HCT116 (cell line): ENCODE results near the gene PRR7. TPM values are rescaled to one million over a fixed set of nuclear protein-coding genes. Genes with fewer than 3 reads are reported as not detected.

Experiments used
- ATAC-seq: fragments of 200-7000 bp; cut with Tn5 transposase; 2 replicates; pipeline ENCODE4 v1.9.1; 2020; ENCODE audit warnings: mild to moderate bottlenecking, moderate library complexity
- BruUV-seq: library from RNA; stranded (reverse); fragments of 400-500 nt; replicated peaks from 2 replicates; lab custom pipeline; 2021; lab: Mats Ljungman, UMichigan
- CTCF ChIA-PET: fragments of 300-600 bp; sonication (Branson Sonifier 250); formaldehyde crosslinking; loops from one replicate; lab custom pipeline; 2021; ENCODE audit warnings: antibody characterized with exemption; lab: Charles Lee
- POLR2A ChIA-PET: fragments of 300-600, 350-600 bp; sonication (Branson Sonifier 250); formaldehyde crosslinking; loops from one replicate; lab custom pipeline; 2021; ENCODE audit warnings: antibody characterized with exemption; lab: Charles Lee
- RAD21 ChIA-PET, 2 experiments: fragments of 300-600 bp; sonication (Branson Sonifier 250); formaldehyde crosslinking; loops; one replicate each; lab custom pipeline; 2023; ENCODE audit warnings: low total read pairs in 2 of 2; ENCODE audit not compliant: uncharacterized antibody in 2 of 2, unreplicated experiment in 2 of 2, low non-redundant PET in 1 of 2; lab: Charles Lee
- DNase-seq: peaks from one replicate; pipeline ENCODE4 v3.0.0-alpha.2; 2010; ENCODE audit warnings: low read depth, low spot score
- H2AFZ ChIP-seq: fragments of 200-600 bp; shearing (Covaris generic), sonication (generic); 2 replicates; pipeline ENCODE4 v1.6.1; 2017; ENCODE audit warnings: low read depth, mixed run types, mixed read lengths, antibody characterized with exemption, low read length; ENCODE audit not compliant: poor library complexity, severe bottlenecking
- H3K27ac ChIP-seq: 2 replicates; pipeline ENCODE4 v1.5.1; 2012; ENCODE audit warnings: low read depth, low read length
- H3K27me3 ChIP-seq: fragments of 200-600 bp; sonication (generic); 2 replicates; pipeline ENCODE4 v1.6.1; 2016; ENCODE audit warnings: mixed run types, low read length, mixed read lengths; ENCODE audit not compliant: insufficient read depth
- H3K36me3 ChIP-seq, 2 experiments: fragments of 200-500 bp in 1 of 2; fragments of 200-600 bp in 1 of 2; sonication (Bioruptor generic) in 1 of 2; sonication (generic) in 1 of 2; 2 replicates each; pipeline versions ENCODE4 v1.5.1 to v1.6.1; 2014 to 2016; ENCODE audit warnings: low read length in 2 of 2, inconsistent platforms in 1 of 2, mixed read lengths in 1 of 2, mixed run types in 1 of 2; ENCODE audit not compliant: insufficient read depth in 2 of 2, control insufficient read depth in 1 of 2
- H3K4me1 ChIP-seq, 2 experiments: fragments of 200-600 bp in 1 of 2; sonication (generic) in 1 of 2; 2 replicates each; pipeline versions ENCODE4 v1.5.1 to v1.6.1; 2012 to 2017; ENCODE audit warnings: low read length in 2 of 2, inconsistent platforms in 1 of 2, mild to moderate bottlenecking in 1 of 2, mixed read lengths in 1 of 2, mixed run types in 1 of 2, moderate library complexity in 1 of 2; ENCODE audit not compliant: insufficient read depth in 2 of 2, control insufficient read depth in 1 of 2
- H3K4me2 ChIP-seq: fragments of 200-600 bp; sonication (generic); 2 replicates; pipeline ENCODE4 v1.6.1; 2017; ENCODE audit warnings: mixed run types, low read length, mixed read lengths
- H3K4me3 ChIP-seq, 2 experiments: fragments of 200-600 bp in 1 of 2; sonication (generic) in 1 of 2; replicated peaks in 1 of 2; 2 replicates each; pipeline ENCODE4 v1.5.1; 2011 to 2016; ENCODE audit warnings: low read length in 2 of 2, control low read depth in 1 of 2, low read depth in 1 of 2, mild to moderate bottlenecking in 1 of 2, mixed read lengths in 1 of 2, mixed run types in 1 of 2
- H3K79me2 ChIP-seq: fragments of 200-600 bp; sonication (generic); 2 replicates; pipeline ENCODE4 v1.6.1; 2017; ENCODE audit warnings: mild to moderate bottlenecking, mixed run types, low read length, moderate library complexity, mixed read lengths; ENCODE audit not compliant: insufficient read depth
- H3K9ac ChIP-seq: fragments of 200-600 bp; sonication (generic); 2 replicates; pipeline ENCODE4 v1.6.1; 2016; ENCODE audit warnings: low read length, mixed read lengths
- H3K9me2 ChIP-seq: fragments of 200-600 bp; sonication (generic), shearing (Covaris generic); 2 replicates; pipeline ENCODE4 v1.6.1; 2017; ENCODE audit warnings: mixed run types, mild to moderate bottlenecking, moderate library complexity; ENCODE audit not compliant: insufficient read depth
- H3K9me3 ChIP-seq, 2 experiments: fragments of 200-500 bp in 1 of 2; fragments of 200-600 bp in 1 of 2; sonication (Bioruptor generic) in 1 of 2; sonication (generic) in 1 of 2; 2 replicates each; pipeline ENCODE4 v1.6.1; 2014 to 2017; ENCODE audit warnings: low read length in 2 of 2, mixed read lengths in 2 of 2, inconsistent platforms in 1 of 2, low read depth in 1 of 2, mild to moderate bottlenecking in 1 of 2, mixed run types in 1 of 2, moderate library complexity in 1 of 2; ENCODE audit not compliant: control insufficient read depth in 1 of 2, insufficient read depth in 1 of 2
- H4K20me1 ChIP-seq: fragments of 200-600 bp; sonication (generic), shearing (Covaris generic); 2 replicates; pipeline ENCODE4 v1.6.1; 2017; ENCODE audit warnings: mixed run types, mild to moderate bottlenecking, moderate library complexity; ENCODE audit not compliant: insufficient read depth
- ATF3 ChIP-seq: IDR thresholded peaks from 2 replicates; pipeline ENCODE4 v1.6.1; 2012
- CBX3 ChIP-seq: IDR thresholded peaks from 2 replicates; pipeline ENCODE4 v1.6.1; 2012; ENCODE audit warnings: low read depth
- ELF1 ChIP-seq: IDR thresholded peaks from 2 replicates; pipeline ENCODE4 v1.6.1; 2012; ENCODE audit warnings: low read depth, borderline replicate concordance
- EZH2 ChIP-seq: fragments of 200-600 bp; sonication (generic); IDR thresholded peaks from 2 replicates; pipeline ENCODE4 v1.6.1; 2017; ENCODE audit warnings: antibody characterized with exemption, mixed run types
- EZH2phosphoT487 ChIP-seq: fragments of 200-600 bp; IDR thresholded peaks from 2 replicates; pipeline ENCODE4 v1.6.1; 2018; ENCODE audit warnings: antibody characterized with exemption, borderline replicate concordance
- SIN3A ChIP-seq: IDR thresholded peaks from 2 replicates; pipeline ENCODE4 v1.6.1; 2012; ENCODE audit warnings: low read depth
- intact Hi-C: fragments of 100-400 bp; cut with micrococcal nuclease; formaldehyde crosslinking; loops from 2 replicates; pipeline ENCODE4 v1.10.0; 2022
- total RNA-seq: library from RNA; stranded (reverse); gene quantifications from one replicate; pipeline ENCODE4 v1.2.1, GENCODE V29; 2021; ENCODE audit not compliant: unreplicated experiment
- TF ChIP-seq, protein P1 (sequence below): IDR thresholded peaks from 2 replicates; pipeline ENCODE4 v1.6.1; 2011; ENCODE audit warnings: mild to moderate bottlenecking, low read length, moderate library complexity; ENCODE audit not compliant: insufficient replicate concordance; ENCODE audit errors: extremely low read depth

Gene PRR7
- total RNA-seq, 1 experiment from 2014 or later = 39.9 TPM

- intact Hi-C loops = no loop called here
- DNase-seq (no peak), ATAC-seq (no peak)
- Histone ChIP-seq H3K9me2 (no peaks in the 10 kb centered on the region), H3K27me3 (no peaks in the 10 kb centered on the region), H3K9ac (no peak overlapping the region), H3K4me1 (peaks cover 0 to 13% of the 10 kb centered on the region in 2 experiments; a peak in 2 of 4 replicates), H3K4me2 (no peak overlapping the region), H4K20me1 (peaks cover 4% of the 10 kb centered on the region; the same call in 1 of the 2 replicates), H3K9me3 (no peaks in the 10 kb centered on the region), H3K79me2 (peaks cover 21% of the 10 kb centered on the region; the same call in 1 of the 2 replicates), H3K27ac (no peak overlapping the region), H2AFZ (no peak overlapping the region), H3K4me3 (no peak overlapping the region), H3K36me3 (peaks cover 16 to 40% of the 10 kb centered on the region in 2 experiments; a peak in 3 of 4 replicates)
- no TSS peak for BruUV-seq
- TF ChIP-seq CBX3 (no peak), EZH2phosphoT487 (no peak), SIN3A (no peak), EZH2 (no peak), ELF1 (no peak), ATF3 (no peak)
- TF ChIP-seq, protein P1, sequence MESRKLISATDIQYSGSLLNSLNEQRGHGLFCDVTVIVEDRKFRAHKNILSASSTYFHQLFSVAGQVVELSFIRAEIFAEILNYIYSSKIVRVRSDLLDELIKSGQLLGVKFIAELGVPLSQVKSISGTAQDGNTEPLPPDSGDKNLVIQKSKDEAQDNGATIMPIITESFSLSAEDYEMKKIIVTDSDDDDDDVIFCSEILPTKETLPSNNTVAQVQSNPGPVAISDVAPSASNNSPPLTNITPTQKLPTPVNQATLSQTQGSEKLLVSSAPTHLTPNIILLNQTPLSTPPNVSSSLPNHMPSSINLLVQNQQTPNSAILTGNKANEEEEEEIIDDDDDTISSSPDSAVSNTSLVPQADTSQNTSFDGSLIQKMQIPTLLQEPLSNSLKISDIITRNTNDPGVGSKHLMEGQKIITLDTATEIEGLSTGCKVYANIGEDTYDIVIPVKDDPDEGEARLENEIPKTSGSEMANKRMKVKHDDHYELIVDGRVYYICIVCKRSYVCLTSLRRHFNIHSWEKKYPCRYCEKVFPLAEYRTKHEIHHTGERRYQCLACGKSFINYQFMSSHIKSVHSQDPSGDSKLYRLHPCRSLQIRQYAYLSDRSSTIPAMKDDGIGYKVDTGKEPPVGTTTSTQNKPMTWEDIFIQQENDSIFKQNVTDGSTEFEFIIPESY = no peak
- POLR2A ChIA-PET = interaction anchor here (0.6 to 0.9 kb wide), 2 partner anchors 9 kb away, joined by 3 to 5 read pairs; no protein-coding TSS in a partner anchor
- CTCF ChIA-PET = no interaction called here
- RAD21 ChIA-PET = no interaction called here
Observed at GRCh38 chr5:177487144-177487543, 40.5 kb downstream of the PRR7 start.
